H1 (cell line): ENCODE data around the gene NDUFV1. TPM values are rescaled to one million over a fixed set of nuclear protein-coding genes. Genes with fewer than 3 reads are reported as not detected.

Experiments used
- CTCF ChIA-PET: fragments of 300-600 bp; sonication (Branson Sonifier 250); formaldehyde crosslinking; loops from one replicate; lab custom pipeline; 2021; ENCODE audit not compliant: partially characterized antibody; lab: Charles Lee
- POLR2A ChIA-PET: fragments of 300-600 bp; sonication (Branson Sonifier 250); formaldehyde crosslinking; loops from one replicate; lab custom pipeline; 2021; ENCODE audit warnings: inconsistent platforms; ENCODE audit not compliant: partially characterized antibody; lab: Charles Lee
- DNase-seq, 2 experiments: peaks; one replicate each; pipeline versions ENCODE4 v3.0.0 to v3.0.0-alpha.2; 2010 to 2022; ENCODE audit warnings: low spot score in 2 of 2, low read depth in 1 of 2, mixed read lengths in 1 of 2
- FAIRE-seq: peaks from 2 replicates; lab custom pipeline; 2011; peaks lifted over from hg19 to GRCh38; lab: Jason Lieb, UNC
- H2AFZ ChIP-seq: 2 replicates; pipeline ENCODE4 v1.8.1; 2012; ENCODE audit warnings: low read length, inconsistent platforms
- H2AK5ac ChIP-seq: 2 replicates; pipeline ENCODE4 v1.6.1; 2013; ENCODE audit warnings: low read depth, low read length
- H2BK120ac ChIP-seq: replicated peaks from 2 replicates; pipeline ENCODE3; 2013; ENCODE audit warnings: low read depth, low read length, inconsistent platforms
- H2BK12ac ChIP-seq: 2 replicates; pipeline ENCODE4 v1.6.1; 2013; ENCODE audit warnings: low read depth, low read length
- H2BK15ac ChIP-seq: 2 replicates; pipeline ENCODE4 v1.6.1; 2013; ENCODE audit warnings: low read length
- H2BK20ac ChIP-seq: 2 replicates; pipeline ENCODE4 v1.6.1; 2013; ENCODE audit warnings: low read length
- H2BK5ac ChIP-seq: 2 replicates; pipeline ENCODE4 v1.6.1; 2013; ENCODE audit warnings: low read depth, low read length
- H3K14ac ChIP-seq: 2 replicates; pipeline ENCODE4 v1.6.1; 2013; ENCODE audit warnings: inconsistent platforms; ENCODE audit not compliant: insufficient read length
- H3K18ac ChIP-seq: 2 replicates; pipeline ENCODE4 v1.6.1; 2013; ENCODE audit warnings: low read length; ENCODE audit errors: extremely low read depth
- H3K23ac ChIP-seq: 2 replicates; pipeline ENCODE4 v1.6.1; 2013; ENCODE audit warnings: inconsistent platforms; ENCODE audit not compliant: insufficient read length
- H3K23me2 ChIP-seq: 2 replicates; pipeline ENCODE4 v1.6.1; 2013; ENCODE audit warnings: low read depth, low read length
- H3K27ac ChIP-seq: 2 replicates; pipeline ENCODE4 v1.6.1; 2011; ENCODE audit warnings: low read depth, low read length, inconsistent platforms
- H3K27me3 ChIP-seq, 4 experiments: replicated peaks in 1 of 4; 1 replicate in 1 of 4; 2 replicates in 3 of 4; pipeline versions ENCODE4 v1.6.1 to v1.8.1; 2011 to 2013; ENCODE audit warnings: low read length in 3 of 4, mild to moderate bottlenecking in 3 of 4, inconsistent platforms in 2 of 4, mixed read lengths in 2 of 4, moderate library complexity in 1 of 4; ENCODE audit not compliant: control insufficient read depth in 3 of 4, insufficient read depth in 3 of 4; ENCODE audit errors: extremely low read depth in 1 of 4
- H3K36me3 ChIP-seq, 4 experiments: 2 replicates each; pipeline versions ENCODE4 v1.6.1 to v1.8.1; 2011 to 2013; ENCODE audit warnings: mild to moderate bottlenecking in 4 of 4, low read length in 3 of 4, moderate library complexity in 2 of 4, control low read depth in 1 of 4, inconsistent platforms in 1 of 4; ENCODE audit not compliant: insufficient read depth in 4 of 4, control insufficient read depth in 2 of 4
- H3K4ac ChIP-seq: replicated peaks from 2 replicates; pipeline ENCODE3; 2013; ENCODE audit warnings: low read length, low read depth, mixed read lengths, inconsistent platforms; ENCODE audit not compliant: insufficient read length
- H3K4me1 ChIP-seq, 4 experiments: replicated peaks in 1 of 4; 1 replicate in 1 of 4; 2 replicates in 3 of 4; pipeline versions ENCODE4 v1.6.1 to v1.8.1; 2011 to 2013; ENCODE audit warnings: low read length in 3 of 4, inconsistent platforms in 2 of 4, mixed read lengths in 1 of 4; ENCODE audit not compliant: insufficient read depth in 4 of 4, control insufficient read depth in 3 of 4
- H3K4me2 ChIP-seq, 2 experiments: 2 replicates each; pipeline versions ENCODE4 v1.6.1 to v1.8.1; 2011 to 2013; ENCODE audit warnings: low read depth in 2 of 2, low read length in 2 of 2, control low read depth in 1 of 2, inconsistent platforms in 1 of 2, mild to moderate bottlenecking in 1 of 2; ENCODE audit not compliant: insufficient read depth in 1 of 2
- H3K4me3 ChIP-seq, 4 experiments: fragments of 200-600, 300-600 bp in 1 of 4; sonication (generic), shearing (Covaris generic), sonication (Bioruptor Twin) in 1 of 4; 2 replicates each; pipeline versions ENCODE4 v1.5.1 to v1.8.1; 2011 to 2016; ENCODE audit warnings: low read length in 4 of 4, low read depth in 3 of 4, control low read depth in 2 of 4, inconsistent platforms in 2 of 4, mild to moderate bottlenecking in 2 of 4, mixed read lengths in 1 of 4, moderate library complexity in 1 of 4; ENCODE audit not compliant: insufficient read depth in 2 of 4; ENCODE audit errors: extremely low read depth in 1 of 4
- H3K56ac ChIP-seq: replicated peaks from 2 replicates; pipeline ENCODE3; 2013; ENCODE audit warnings: low read depth, mild to moderate bottlenecking, mixed read lengths, low read length, inconsistent platforms; ENCODE audit not compliant: insufficient read length
- H3K79me1 ChIP-seq: 2 replicates; pipeline ENCODE4 v1.6.1; 2013; ENCODE audit warnings: low read depth, low read length, control low read depth
- H3K79me2 ChIP-seq, 2 experiments: 2 replicates each; pipeline versions ENCODE4 v1.6.1 to v1.8.1; 2012 to 2013; ENCODE audit warnings: low read length in 2 of 2, mild to moderate bottlenecking in 2 of 2, inconsistent platforms in 1 of 2; ENCODE audit not compliant: insufficient read depth in 2 of 2, control insufficient read depth in 1 of 2
- H3K9ac ChIP-seq, 4 experiments: replicated peaks in 1 of 4; 1 replicate in 1 of 4; 2 replicates in 3 of 4; pipeline versions ENCODE4 v1.6.1 to v1.8.1; 2011 to 2013; ENCODE audit warnings: low read depth in 3 of 4, low read length in 3 of 4, control low read depth in 2 of 4, mild to moderate bottlenecking in 2 of 4, moderate library complexity in 2 of 4, inconsistent platforms in 1 of 4; ENCODE audit errors: extremely low read depth in 1 of 4
- H3K9me3 ChIP-seq, 2 experiments: 2 replicates each; pipeline versions ENCODE4 v1.6.1 to v1.8.1; 2012 to 2013; ENCODE audit warnings: mild to moderate bottlenecking in 2 of 2, moderate library complexity in 2 of 2, control low read depth in 1 of 2, inconsistent platforms in 1 of 2, low read depth in 1 of 2, low read length in 1 of 2, mixed read lengths in 1 of 2; ENCODE audit not compliant: insufficient read depth in 2 of 2
- H4K20me1 ChIP-seq, 2 experiments: replicated peaks in 1 of 2; 2 replicates each; pipeline versions ENCODE3 to v1.8.1; 2011 to 2013; ENCODE audit warnings: inconsistent platforms in 2 of 2, low read length in 2 of 2, mild to moderate bottlenecking in 1 of 2; ENCODE audit not compliant: insufficient read depth in 2 of 2, control insufficient read depth in 1 of 2
- H4K5ac ChIP-seq: 2 replicates; pipeline ENCODE4 v1.6.1; 2013; ENCODE audit warnings: low read length, low read depth, mixed read lengths, inconsistent platforms; ENCODE audit not compliant: insufficient read length
- H4K8ac ChIP-seq: 2 replicates; pipeline ENCODE4 v1.8.0; 2013; ENCODE audit warnings: mild to moderate bottlenecking, moderate library complexity, low read length, inconsistent platforms; ENCODE audit not compliant: insufficient read depth; ENCODE audit errors: extremely low read depth
- H4K91ac ChIP-seq: replicated peaks from 2 replicates; pipeline ENCODE3; 2013; ENCODE audit warnings: low read length, mixed read lengths, inconsistent platforms; ENCODE audit not compliant: insufficient read length
- CTCF ChIP-seq, 3 experiments: IDR thresholded peaks; 1 replicate in 2 of 3; 2 replicates in 1 of 3; pipeline versions ENCODE4 v1.5.1 to v1.6.1; 2011; ENCODE audit warnings: low read length in 3 of 3, mild to moderate bottlenecking in 3 of 3, inconsistent platforms in 2 of 3, low read depth in 1 of 3, moderate library complexity in 1 of 3; ENCODE audit not compliant: insufficient read depth in 1 of 3; ENCODE audit errors: control extremely low read depth in 1 of 3
- HDAC6 ChIP-seq: IDR thresholded peaks from one replicate; pipeline ENCODE4 v1.7.1; 2012; ENCODE audit warnings: low read depth, mild to moderate bottlenecking, inconsistent platforms, low read length, moderate library complexity
- NRF1 ChIP-seq: IDR thresholded peaks from 2 replicates; pipeline ENCODE4 v1.6.1; 2011; ENCODE audit warnings: mild to moderate bottlenecking, low read depth, low read length, improper control_type of control experiment
- RAD21 ChIP-seq, 2 experiments: IDR thresholded peaks in 1 of 2; conservative IDR thresholded peaks in 1 of 2; 2 replicates each; pipeline ENCODE4 v1.6.1; 2011; ENCODE audit warnings: low read depth in 2 of 2, low read length in 2 of 2, improper control_type of control experiment in 1 of 2, inconsistent platforms in 1 of 2, mild to moderate bottlenecking in 1 of 2, moderate library complexity in 1 of 2
- SIN3A ChIP-seq, 2 experiments: IDR thresholded peaks in 1 of 2; conservative IDR thresholded peaks in 1 of 2; 2 replicates each; pipeline ENCODE4 v1.6.1; 2011 to 2012; ENCODE audit warnings: low read length in 2 of 2, improper control_type of control experiment in 1 of 2, low read depth in 1 of 2, mild to moderate bottlenecking in 1 of 2
- TAF7 ChIP-seq: optimal IDR thresholded peaks from 2 replicates; pipeline ENCODE3; 2011; ENCODE audit warnings: low read depth, mild to moderate bottlenecking, inconsistent platforms, low read length, moderate library complexity, borderline replicate concordance
- WGBS, 2 experiments: shearing (Covaris generic) in 1 of 2; methylation state at CpG; one replicate each; pipeline versions ENCODE4 v1.1.6 to v1.1.7; 2013 to 2015; ENCODE audit warnings: low lambda C conversion rate in 2 of 2, mixed read lengths in 2 of 2, inconsistent platforms in 1 of 2, low coverage in 1 of 2, missing lambda C conversion rate in 1 of 2; ENCODE audit not compliant: insufficient replicate concordance in 2 of 2, insufficient coverage in 1 of 2, insufficient read length in 1 of 2; ENCODE audit errors: extremely low coverage in 1 of 2, missing lambda C conversion rate in 1 of 2; 5-methylcytosine and 5-hydroxymethylcytosine counted together
- polyA plus RNA-seq, 7 experiments: library from polyadenylated mRNA; depleted of rRNA in 3 of 7; stranded (reverse) in 5 of 7; unstranded in 2 of 7; fragments of >200 nt in 5 of 7; fragments of 200-250 nt in 2 of 7; gene quantifications; 1 replicate in 5 of 7; 2 replicates in 1 of 7; 4 replicates in 1 of 7; pipeline versions ENCODE4 v1.2.1 to v1.2.3, GENCODE V29; 2011 to 2013; ENCODE audit warnings: missing spikeins in 2 of 7, mixed read lengths in 2 of 7
- total RNA-seq: library from RNA; stranded (reverse); fragmentation: NEBNext Ultra II Directional; extraction: Animal tissue kit (Norgen Biotek cat#: 25700); gene quantifications from 2 replicates; pipeline ENCODE4 v1.2.1, GENCODE V29; 2021

NDUFV1 gene
- total and polyA plus RNA-seq, 2 of the 8 experiments (the other 6 are each of a cell fraction or from before 2014, with no cell fraction given): 125 to 131 TPM

- Histone ChIP-seq H3K14ac (no peak overlapping the region), H3K27me3 (peaks cover 0 to 2% (median 0%) of the 10 kb centered on the region in 4 experiments; a peak in 1 of 7 replicates), H2BK120ac (no peak overlapping the region), H4K8ac (no peak overlapping the region; the same call in 1 of the 2 replicates), H3K27ac (no peak overlapping the region), H2BK20ac (no peak overlapping the region; the same call in 1 of the 2 replicates), H3K36me3 (no peaks in the 10 kb centered on the region), H3K4me1 (peaks cover 0 to 7% (median 3%) of the 10 kb centered on the region in 4 experiments; a peak in 5 of 7 replicates), H3K9ac (no peak overlapping the region), H2AK5ac (no peak overlapping the region), H4K91ac (no peak overlapping the region), H4K5ac (no peak overlapping the region), H3K4ac (peak overlapping the region; percentile 36), H4K20me1 (no peaks in the 10 kb centered on the region), H3K9me3 (no peaks in the 10 kb centered on the region), H3K79me2 (no peaks in the 10 kb centered on the region), H3K79me1 (no peaks in the 10 kb centered on the region), H3K56ac (no peak overlapping the region), H3K4me2 (no peak overlapping the region), H2BK15ac (no peak overlapping the region), H3K23me2 (no peaks in the 10 kb centered on the region), H3K18ac (no peak overlapping the region), H2AFZ (no peak overlapping the region), H2BK5ac (no peak overlapping the region), H3K23ac (no peak overlapping the region), H2BK12ac (no peak overlapping the region; the same call in 1 of the 2 replicates), H3K4me3 (no peak overlapping the region)
- DNase-seq: no peak
- CTCF ChIA-PET: interaction anchor here (0.7 to 10.9 kb wide), 21 partner anchors 11 to 83 kb away, joined by 3 to 97 read pairs (median 4); partner anchors contain the start of genes NUDT8 and TBX10
- POLR2A ChIA-PET: interaction anchor here (0.8 to 5.0 kb wide), 4 partner anchors 28 to 55 kb away, joined by 3 to 21 read pairs (median 6); no protein-coding TSS in a partner anchor
- TF ChIP-seq TAF7 (no peak), HDAC6 (no peak), NRF1 (no peak), CTCF (IDR thresholded peaks at IDR 0.05; ENCODE audit: control extremely low read depth in 1 of 3, insufficient read depth in 1 of 3, low read depth in 1 of 3, low read length in 3 of 3) (peak; percentile 57 to 80 (median 67)), SIN3A (conservative IDR thresholded peaks at IDR 0.05 in 1 of 2, IDR thresholded peaks at IDR 0.05 in 1 of 2; ENCODE audit: low read depth in 1 of 2, low read length in 2 of 2) (no peak), RAD21 (IDR thresholded peaks at IDR 0.05 in 1 of 2, conservative IDR thresholded peaks at IDR 0.05 in 1 of 2; ENCODE audit: low read depth in 2 of 2, low read length in 2 of 2) (peak; percentile 82 to 88)
- WGBS, 2 experiments: 81% methylated on average over 11 of the region's 14 CpGs; no CpG with 5 or more reads in 1 of the 2 experiments
- FAIRE-seq: no peak
These were observed 29.8 kb upstream of the NDUFV1 start for GRCh38 chr11:67576735-67577475.
